HepG2 (cell line): Measurements from ENCODE around the gene ABCD4. TPM values are rescaled to one million over a fixed set of nuclear protein-coding genes. Genes with fewer than 3 reads are reported as not detected.
A peak's percentile ranks its signal among the peaks of the same experiment; 100 is the strongest.

ENCODE experiments used
- ATAC-seq: fragments of 200-7000 bp; cut with Tn5 transposase; 3 replicates; pipeline ENCODE4 v1.9.1; 2020; ENCODE audit warnings: mild to moderate bottlenecking, moderate library complexity
- BruUV-seq: library from RNA; stranded (reverse); fragments of 400-500 nt; replicated peaks from 2 replicates; lab custom pipeline; 2021; lab: Mats Ljungman, UMichigan
- CTCF ChIA-PET: fragments of 300-600 bp; formaldehyde crosslinking; extraction: SDS; loops from one replicate; lab custom pipeline; 2021; ENCODE audit warnings: low total read pairs, inconsistent platforms, low intra/inter-chr PET ratio; lab: Yijun Ruan, JAX
- POLR2A ChIA-PET: fragments of 350-600 bp; sonication (Branson Sonifier 250); formaldehyde crosslinking; loops from one replicate; lab custom pipeline; 2020; ENCODE audit warnings: antibody characterized with exemption, inconsistent platforms; lab: Yijun Ruan, JAX
- DNase-seq: peaks from one replicate; pipeline ENCODE4 v3.0.0-alpha.2; 2015; ENCODE audit warnings: low spot score
- FAIRE-seq: peaks from 3 replicates; lab custom pipeline; 2011; peaks lifted over from hg19 to GRCh38; lab: Jason Lieb, UNC
- H2AFZ ChIP-seq: one replicate; pipeline ENCODE4 v1.6.1; 2011; ENCODE audit warnings: low read length, inconsistent platforms
- H3K27ac ChIP-seq: fragments of 300-600 bp; 3 replicates; pipeline ENCODE4 v1.8.0; 2011; ENCODE audit warnings: mixed run types, mild to moderate bottlenecking, mixed read lengths, low read length, inconsistent platforms; ENCODE audit not compliant: insufficient read depth; ENCODE audit errors: extremely low read length
- H3K27me3 ChIP-seq, 2 experiments: fragments of 200-600 bp in 1 of 2; 2 replicates in 1 of 2; 3 replicates in 1 of 2; pipeline versions ENCODE4 v1.6.0 to v1.8.0; 2011; ENCODE audit warnings: low read length in 2 of 2, mild to moderate bottlenecking in 2 of 2, moderate library complexity in 2 of 2, inconsistent platforms in 1 of 2; ENCODE audit not compliant: insufficient read depth in 2 of 2, control insufficient read depth in 1 of 2
- H3K36me3 ChIP-seq, 2 experiments: fragments of 200-600 bp in 1 of 2; replicated peaks in 1 of 2; 2 replicates in 1 of 2; 3 replicates in 1 of 2; pipeline versions ENCODE4 v1.5.1 to v1.8.0; 2011; ENCODE audit warnings: low read length in 2 of 2, inconsistent platforms in 1 of 2; ENCODE audit not compliant: insufficient read depth in 2 of 2, control insufficient read depth in 1 of 2
- H3K4me1 ChIP-seq: 2 replicates; pipeline ENCODE4 v1.5.1; 2012; ENCODE audit warnings: low read length, inconsistent platforms; ENCODE audit not compliant: insufficient read depth
- H3K4me2 ChIP-seq: 2 replicates; pipeline ENCODE4 v1.6.0; 2011; ENCODE audit warnings: low read depth, low read length, inconsistent platforms
- H3K4me3 ChIP-seq, 3 experiments: fragments of 200-600 bp in 1 of 3; sonication (generic), shearing (Covaris generic) in 1 of 3; replicated peaks in 1 of 3; 2 replicates each; pipeline ENCODE4 v1.5.1; 2011 to 2016; ENCODE audit warnings: low read length in 3 of 3, inconsistent platforms in 2 of 3, low read depth in 2 of 3, mild to moderate bottlenecking in 2 of 3, control low read depth in 1 of 3, mixed read lengths in 1 of 3; ENCODE audit not compliant: insufficient read depth in 1 of 3
- H3K79me2 ChIP-seq: one replicate; pipeline ENCODE4 v1.6.1; 2011; ENCODE audit warnings: low read length, inconsistent platforms; ENCODE audit not compliant: insufficient read depth
- H3K9ac ChIP-seq: 2 replicates; pipeline ENCODE4 v1.6.0; 2011; ENCODE audit warnings: mild to moderate bottlenecking, low read depth, low read length, inconsistent platforms; ENCODE audit not compliant: insufficient read depth
- H3K9me3 ChIP-seq: 2 replicates; pipeline ENCODE4 v1.5.1; 2012; ENCODE audit warnings: mild to moderate bottlenecking, low read length
- H4K20me1 ChIP-seq: 2 replicates; pipeline ENCODE4 v1.6.0; 2011; ENCODE audit warnings: inconsistent platforms, mild to moderate bottlenecking, low read length, moderate library complexity; ENCODE audit not compliant: insufficient read depth
- CHCHD3 ChIP-seq: sonication (generic); formaldehyde crosslinking; IDR thresholded peaks from 2 replicates; pipeline ENCODE4 v1.8.0; 2022; ENCODE audit warnings: mild to moderate bottlenecking, missing genetic modification reagents, moderate library complexity
- NKX3-1 ChIP-seq: sonication (generic); formaldehyde crosslinking; IDR thresholded peaks from 2 replicates; pipeline ENCODE4 v1.5.0; 2020; ENCODE audit warnings: missing genetic modification reagents
- SALL1 ChIP-seq: sonication (generic); formaldehyde crosslinking; IDR thresholded peaks from 2 replicates; pipeline ENCODE4 v1.8.0; 2022; ENCODE audit warnings: mild to moderate bottlenecking, missing genetic modification reagents
- ZKSCAN1 ChIP-seq: fragments of 150-350 bp; IDR thresholded peaks from 2 replicates; pipeline ENCODE4 v1.6.1; 2014; ENCODE audit warnings: low read length
- ZNF292 ChIP-seq: sonication (generic); formaldehyde crosslinking; IDR thresholded peaks from 2 replicates; pipeline ENCODE4 v1.8.1; 2022; ENCODE audit warnings: mild to moderate bottlenecking, low read depth, missing genetic modification reagents, borderline replicate concordance
- ZNF629 ChIP-seq: sonication (generic); formaldehyde crosslinking; conservative IDR thresholded peaks from 2 replicates; pipeline ENCODE4 v1.5.0; 2020; ENCODE audit warnings: missing genetic modification reagents
- WGBS: methylation state at CpG from one replicate; pipeline ENCODE4 v1.1.6; 2017; ENCODE audit warnings: low lambda C conversion rate; 5-methylcytosine and 5-hydroxymethylcytosine counted together
- in situ Hi-C: cut with HindIII; loops from 2 replicates; pipeline ENCODE4 v1.10.0; 2017; ENCODE audit warnings: low pct_unique_long_range_greater_than_20kb; ENCODE audit not compliant: extremely low pct_ligation_motif_present
- intact Hi-C: fragments of 100-400 bp; cut with micrococcal nuclease; formaldehyde crosslinking; loops from one replicate; pipeline ENCODE4 v1.10.0; 2022; ENCODE audit not compliant: unreplicated experiment
- polyA plus RNA-seq, 8 experiments: library from polyadenylated mRNA; depleted of rRNA in 3 of 8; stranded (reverse) in 7 of 8; unstranded in 1 of 8; fragments of >200 nt; fragmentation: Illumina TruSeq in 4 of 8; extraction: Trizol in 4 of 8; gene quantifications; 2 replicates each; pipeline versions ENCODE4 v1.2.1 to v1.2.3, GENCODE V29; 2011 to 2016; ENCODE audit warnings: low read depth in 4 of 8, missing spikeins in 1 of 8, mixed read lengths in 1 of 8; ENCODE audit not compliant: insufficient read depth in 1 of 8
- total RNA-seq, 5 experiments: library from RNA; depleted of rRNA; stranded (reverse); fragments of >200 nt; fragmentation: Illumina TruSeq; extraction: Trizol; gene quantifications; 2 replicates each; pipeline ENCODE4 v1.2.3, GENCODE V29; 2016; ENCODE audit warnings: low read depth in 1 of 5
- TF ChIP-seq, protein P1 (sequence below): sonication (generic); formaldehyde crosslinking; IDR thresholded peaks from 2 replicates; pipeline ENCODE4 v1.4.0; 2020; ENCODE audit warnings: mild to moderate bottlenecking, missing genetic modification reagents
- TF ChIP-seq, protein P2 (sequence below): sonication (generic); formaldehyde crosslinking; IDR thresholded peaks from 2 replicates; pipeline ENCODE4 v1.5.0; 2020; ENCODE audit warnings: mild to moderate bottlenecking, missing genetic modification reagents

ABCD4 gene
- total and polyA plus RNA-seq, 2 of the 13 experiments (the other 11 are each of a cell fraction or from before 2014, with no cell fraction given): 47.5 to 50.5 TPM

DNA sequence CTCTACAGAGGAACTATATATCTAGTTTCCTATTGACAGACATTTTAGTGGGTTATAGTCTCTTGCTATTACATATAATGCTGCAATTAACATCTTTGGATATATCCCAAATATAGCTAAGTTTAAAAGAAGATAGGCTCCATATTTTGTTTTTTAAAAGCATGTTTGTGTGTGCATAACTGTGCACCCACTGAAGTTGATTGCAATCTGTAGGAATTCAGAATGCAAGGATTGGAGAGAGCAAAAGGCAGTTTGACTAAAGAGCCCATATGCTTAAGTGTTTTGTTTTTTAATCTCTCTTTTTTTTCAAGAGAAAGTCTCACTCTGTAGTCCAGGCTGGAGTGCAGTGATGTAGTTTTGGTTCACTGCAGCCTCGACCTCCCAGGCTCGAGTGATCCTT, 9.4 kb upstream of the ABCD4 start (continued):
- TF ChIP-seq SALL1 (CRISPR knock-in tag) (no peak), ZNF292 (CRISPR knock-in tag) (no peak)
- TF ChIP-seq, protein P1, sequence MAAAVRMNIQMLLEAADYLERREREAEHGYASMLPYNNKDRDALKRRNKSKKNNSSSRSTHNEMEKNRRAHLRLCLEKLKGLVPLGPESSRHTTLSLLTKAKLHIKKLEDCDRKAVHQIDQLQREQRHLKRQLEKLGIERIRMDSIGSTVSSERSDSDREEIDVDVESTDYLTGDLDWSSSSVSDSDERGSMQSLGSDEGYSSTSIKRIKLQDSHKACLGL: no peak
- TF ChIP-seq, all 625 proteins: peak for 0

DNA sequence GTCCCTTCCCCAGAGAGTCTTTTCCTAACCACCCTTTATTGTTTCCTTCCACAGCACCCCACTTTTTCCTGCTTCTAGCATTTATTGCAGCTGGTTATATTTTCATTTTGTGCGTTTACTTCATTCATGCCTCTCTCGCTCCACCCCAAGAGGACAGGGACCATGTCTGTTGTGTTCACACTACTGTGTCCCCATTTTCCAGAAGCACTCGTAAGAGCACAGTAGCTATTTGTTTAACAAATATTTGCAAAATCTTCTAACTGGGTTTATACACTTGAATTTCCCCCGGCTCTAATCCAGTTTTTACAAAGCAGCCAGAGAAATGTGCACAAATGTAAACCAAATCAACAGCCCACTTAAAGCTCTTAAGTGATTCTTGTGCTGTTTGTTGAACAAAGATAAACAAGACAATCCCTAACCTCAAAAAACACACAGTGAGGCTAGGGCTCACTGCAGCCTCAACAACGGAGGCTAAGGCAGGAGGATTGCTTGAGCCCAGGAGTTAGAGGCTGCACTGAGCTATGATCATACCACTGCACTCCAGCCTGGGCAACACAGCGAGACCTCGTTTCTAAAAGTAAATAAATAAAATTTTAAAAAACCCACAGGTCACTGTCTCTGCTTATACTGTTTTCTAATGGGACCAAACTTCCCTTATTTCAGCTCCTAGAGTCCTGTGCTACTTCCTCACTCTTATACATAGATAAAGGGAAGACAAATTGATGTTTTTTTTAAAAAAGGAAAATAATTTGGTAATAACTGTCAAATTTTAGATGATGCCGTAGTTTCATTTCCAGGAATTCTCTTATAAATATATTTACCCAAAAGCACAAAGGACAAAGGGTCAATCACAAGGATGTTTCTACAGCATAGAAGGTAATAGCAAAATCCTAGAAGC, 6.6 kb upstream of the ABCD4 start:
- H3K4me3 ChIP-seq: no peak overlapping the region
- no peak for FAIRE-seq
- POLR2A ChIA-PET: no interaction called here
- no peak overlapping the region for H2AFZ ChIP-seq
- in situ Hi-C loops: no loop called here
- H3K27me3 ChIP-seq: no peaks in the 10 kb centered on the region
- peaks cover 12% of the 10 kb centered on the region; the same call in 1 of the 2 replicates for H3K4me1 ChIP-seq
- no peak overlapping the region for H3K4me2 ChIP-seq
- 22% methylated on average over 8 of the region's 8 CpGs for WGBS
- CTCF ChIA-PET: no interaction called here
- H3K27ac ChIP-seq: no peak overlapping the region
- no peak for TF ChIP-seq NKX3-1 (CRISPR knock-in tag)
- peak; percentile 54 for TF ChIP-seq ZNF629 (CRISPR knock-in tag)
- 0 out of 2 replicates have a peak, but pooled peaks have one; percentile 16 for TF ChIP-seq ZKSCAN1
- TF ChIP-seq, protein P2, sequence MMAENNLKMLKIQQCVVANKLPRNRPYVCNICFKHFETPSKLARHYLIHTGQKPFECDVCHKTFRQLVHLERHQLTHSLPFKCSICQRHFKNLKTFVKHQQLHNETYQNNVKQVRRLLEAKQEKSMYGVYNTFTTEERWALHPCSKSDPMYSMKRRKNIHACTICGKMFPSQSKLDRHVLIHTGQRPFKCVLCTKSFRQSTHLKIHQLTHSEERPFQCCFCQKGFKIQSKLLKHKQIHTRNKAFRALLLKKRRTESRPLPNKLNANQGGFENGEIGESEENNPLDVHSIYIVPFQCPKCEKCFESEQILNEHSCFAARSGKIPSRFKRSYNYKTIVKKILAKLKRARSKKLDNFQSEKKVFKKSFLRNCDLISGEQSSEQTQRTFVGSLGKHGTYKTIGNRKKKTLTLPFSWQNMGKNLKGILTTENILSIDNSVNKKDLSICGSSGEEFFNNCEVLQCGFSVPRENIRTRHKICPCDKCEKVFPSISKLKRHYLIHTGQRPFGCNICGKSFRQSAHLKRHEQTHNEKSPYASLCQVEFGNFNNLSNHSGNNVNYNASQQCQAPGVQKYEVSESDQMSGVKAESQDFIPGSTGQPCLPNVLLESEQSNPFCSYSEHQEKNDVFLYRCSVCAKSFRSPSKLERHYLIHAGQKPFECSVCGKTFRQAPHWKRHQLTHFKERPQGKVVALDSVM (CRISPR knock-in tag): peak; percentile 88
- TF ChIP-seq CHCHD3: no peak
- no peaks in the 10 kb centered on the region for H3K9me3 ChIP-seq
- no peak overlapping the region for H3K9ac ChIP-seq
- H3K79me2 ChIP-seq: no peaks in the 10 kb centered on the region
- no peaks in the 10 kb centered on the region for H3K36me3 ChIP-seq
- no TSS peak for BruUV-seq
- ATAC-seq: no peak
- no peaks in the 10 kb centered on the region for H4K20me1 ChIP-seq
- no peak for DNase-seq
- intact Hi-C loops: no loop called here
